Suprapubic skin (tissue), 4 donors: ENCODE measurements around the gene CTNNA3. TPM values are rescaled to one million over a fixed set of nuclear protein-coding genes. Genes with fewer than 3 reads are reported as not detected.
A peak's percentile ranks its signal among the peaks of the same experiment; 100 is the strongest.

ENCODE experiments used
- DNase-seq, 2 donors: peaks; one replicate each; pipeline ENCODE4 v3.0.0-alpha.2; 2019; ENCODE audit warnings: low spot score in 2 of 2
- H3K27ac ChIP-seq: fragments of 200-600 bp; sonication (generic); one replicate; pipeline ENCODE4 v1.5.1; 2019
- H3K27me3 ChIP-seq: fragments of 200-600 bp; sonication (generic); one replicate; pipeline ENCODE4 v1.5.1; 2019
- H3K36me3 ChIP-seq: fragments of 200-600 bp; sonication (generic); one replicate; pipeline ENCODE4 v1.5.1; 2019
- H3K4me1 ChIP-seq: fragments of 200-600 bp; sonication (generic); one replicate; pipeline ENCODE4 v1.5.1; 2019
- H3K4me3 ChIP-seq: fragments of 200-600 bp; sonication (generic); one replicate; pipeline ENCODE4 v1.5.1; 2019; ENCODE audit warnings: mild to moderate bottlenecking
- H3K9me3 ChIP-seq: fragments of 200-600 bp; sonication (generic); one replicate; pipeline ENCODE4 v1.5.1; 2019
- CTCF ChIP-seq, 2 donors: fragments of 200-600 bp in 1 of 2; fragments of 450-650 bp in 1 of 2; sonication (generic) in 1 of 2; IDR thresholded peaks; one replicate each; pipeline ENCODE4 v1.5.1; 2016 to 2019; ENCODE audit warnings: antibody characterized with exemption in 2 of 2, mild to moderate bottlenecking in 1 of 2, moderate library complexity in 1 of 2
- EP300 ChIP-seq: sonication (generic); formaldehyde crosslinking; IDR thresholded peaks from one replicate; pipeline ENCODE4 v1.6.1; 2017; ENCODE audit warnings: antibody characterized with exemption
- POLR2A ChIP-seq, 2 donors: fragments of 450-650 bp; IDR thresholded peaks; one replicate each; pipeline ENCODE4 v1.6.1; 2017; ENCODE audit warnings: antibody characterized with exemption in 2 of 2, mild to moderate bottlenecking in 2 of 2, moderate library complexity in 2 of 2
- POLR2AphosphoS5 ChIP-seq, 3 donors: sonication (generic); formaldehyde crosslinking; IDR thresholded peaks; one replicate each; pipeline ENCODE4 v1.6.1; 2017; ENCODE audit warnings: antibody characterized with exemption in 3 of 3
- WGBS: methylation state at CpG from one replicate; pipeline ENCODE4 v1.1.5; 2018; 5-methylcytosine and 5-hydroxymethylcytosine counted together
- total RNA-seq, 4 donors: library from RNA; depleted of rRNA; stranded (reverse); fragments of >200 nt; gene quantifications; one replicate each; pipeline ENCODE4 v1.1.0, GENCODE V29; 2016

Gene CTNNA3
- total RNA-seq, 4 donors from 2014 or later, result 0.08 to 0.29 (median 0.21) TPM

- Histone ChIP-seq H3K27me3 (no peaks in the 10 kb centered on the region), H3K36me3 (no peaks in the 10 kb centered on the region), H3K27ac (peak overlapping the region; percentile 4), H3K9me3 (no peaks in the 10 kb centered on the region), H3K4me3 (no peak overlapping the region), H3K4me1 (peaks cover 19% of the 10 kb centered on the region)
- no peak for DNase-seq
- TF ChIP-seq CTCF (IDR thresholded peaks at IDR 0.05) (no peak), POLR2A (IDR thresholded peaks at IDR 0.05) (no peak), POLR2AphosphoS5 (IDR thresholded peaks at IDR 0.05) (no peak), EP300 (no peak)
- 55% methylated on average over 7 of the region's 7 CpGs for WGBS
Measured at GRCh38 chr10:66321723-66322665, 1374.0 kb downstream of the CTNNA3 start.

- no peak for DNase-seq
- Histone ChIP-seq H3K4me1 (peaks cover 19% of the 10 kb centered on the region), H3K4me3 (no peak overlapping the region), H3K36me3 (no peaks in the 10 kb centered on the region), H3K27me3 (no peaks in the 10 kb centered on the region), H3K27ac (no peak overlapping the region), H3K9me3 (no peaks in the 10 kb centered on the region)
- TF ChIP-seq CTCF (IDR thresholded peaks at IDR 0.05) (no peak), POLR2A (IDR thresholded peaks at IDR 0.05) (no peak), EP300 (no peak), POLR2AphosphoS5 (IDR thresholded peaks at IDR 0.05) (no peak)
- WGBS, result 94% methylated on average over 3 of the region's 3 CpGs
Measured at GRCh38 chr10:66318761-66319160, 1377.2 kb downstream of the CTNNA3 start.

- DNase-seq, result no peak
- Histone ChIP-seq H3K36me3 (no peaks in the 10 kb centered on the region), H3K4me3 (no peak overlapping the region), H3K27me3 (no peaks in the 10 kb centered on the region), H3K27ac (no peak overlapping the region), H3K9me3 (no peaks in the 10 kb centered on the region), H3K4me1 (no peaks in the 10 kb centered on the region)
- TF ChIP-seq CTCF (IDR thresholded peaks at IDR 0.05), result no peak
- no peak for TF ChIP-seq EP300
- no peak for TF ChIP-seq POLR2AphosphoS5 (IDR thresholded peaks at IDR 0.05)
- no peak for TF ChIP-seq POLR2A (IDR thresholded peaks at IDR 0.05)
Measured at GRCh38 chr10:66307826-66308225, 1388.2 kb downstream of the CTNNA3 start.

- no peak for DNase-seq
- Histone ChIP-seq H3K4me3 (no peak overlapping the region), H3K27me3 (no peaks in the 10 kb centered on the region), H3K36me3 (no peaks in the 10 kb centered on the region), H3K4me1 (no peaks in the 10 kb centered on the region), H3K27ac (no peak overlapping the region), H3K9me3 (no peaks in the 10 kb centered on the region)
- TF ChIP-seq EP300 (no peak), CTCF (IDR thresholded peaks at IDR 0.05) (no peak), POLR2AphosphoS5 (IDR thresholded peaks at IDR 0.05) (no peak), POLR2A (IDR thresholded peaks at IDR 0.05) (no peak)
- WGBS, result 89% methylated on average over 1 of the region's 1 CpG
Measured at GRCh38 chr10:66301078-66301477, 1394.9 kb downstream of the CTNNA3 start.

GRCh38 chr10:66295602-66296001, 1400.4 kb downstream of the CTNNA3 start:
- Histone ChIP-seq H3K9me3 (no peaks in the 10 kb centered on the region), H3K27me3 (no peaks in the 10 kb centered on the region), H3K27ac (no peak overlapping the region), H3K36me3 (no peaks in the 10 kb centered on the region), H3K4me3 (no peak overlapping the region), H3K4me1 (no peaks in the 10 kb centered on the region)
- TF ChIP-seq CTCF (IDR thresholded peaks at IDR 0.05), result no peak
- no peak for TF ChIP-seq POLR2AphosphoS5 (IDR thresholded peaks at IDR 0.05)
- no peak for TF ChIP-seq EP300
- TF ChIP-seq POLR2A (IDR thresholded peaks at IDR 0.05), result no peak
- 42% methylated on average over 3 of the region's 3 CpGs for WGBS
- DNase-seq, result no peak
